Subcutaneous adipose tissue (tissue), 4 donors: Measurements from ENCODE around the gene WDR93. TPM values are rescaled to one million over a fixed set of nuclear protein-coding genes. Genes with fewer than 3 reads are reported as not detected.

Experiments used
- CTCF ChIP-seq: fragments of 450-650 bp; IDR thresholded peaks from one replicate; pipeline ENCODE4 v1.5.1; 2016; ENCODE audit warnings: low read depth, mild to moderate bottlenecking, control low read depth, antibody characterized with exemption, moderate library complexity
- total RNA-seq, 4 donors: library from RNA; depleted of rRNA; stranded (reverse); fragments of >200 nt; gene quantifications; one replicate each; pipeline ENCODE4 v1.1.0, GENCODE V29; 2016

WDR93 gene
- total RNA-seq, result 1 to 10 TPM in 1 of 4 donors, under 1 TPM in 2, not detected in 1; 0.57 to 1.8 (median 0.85) TPM

DNA sequence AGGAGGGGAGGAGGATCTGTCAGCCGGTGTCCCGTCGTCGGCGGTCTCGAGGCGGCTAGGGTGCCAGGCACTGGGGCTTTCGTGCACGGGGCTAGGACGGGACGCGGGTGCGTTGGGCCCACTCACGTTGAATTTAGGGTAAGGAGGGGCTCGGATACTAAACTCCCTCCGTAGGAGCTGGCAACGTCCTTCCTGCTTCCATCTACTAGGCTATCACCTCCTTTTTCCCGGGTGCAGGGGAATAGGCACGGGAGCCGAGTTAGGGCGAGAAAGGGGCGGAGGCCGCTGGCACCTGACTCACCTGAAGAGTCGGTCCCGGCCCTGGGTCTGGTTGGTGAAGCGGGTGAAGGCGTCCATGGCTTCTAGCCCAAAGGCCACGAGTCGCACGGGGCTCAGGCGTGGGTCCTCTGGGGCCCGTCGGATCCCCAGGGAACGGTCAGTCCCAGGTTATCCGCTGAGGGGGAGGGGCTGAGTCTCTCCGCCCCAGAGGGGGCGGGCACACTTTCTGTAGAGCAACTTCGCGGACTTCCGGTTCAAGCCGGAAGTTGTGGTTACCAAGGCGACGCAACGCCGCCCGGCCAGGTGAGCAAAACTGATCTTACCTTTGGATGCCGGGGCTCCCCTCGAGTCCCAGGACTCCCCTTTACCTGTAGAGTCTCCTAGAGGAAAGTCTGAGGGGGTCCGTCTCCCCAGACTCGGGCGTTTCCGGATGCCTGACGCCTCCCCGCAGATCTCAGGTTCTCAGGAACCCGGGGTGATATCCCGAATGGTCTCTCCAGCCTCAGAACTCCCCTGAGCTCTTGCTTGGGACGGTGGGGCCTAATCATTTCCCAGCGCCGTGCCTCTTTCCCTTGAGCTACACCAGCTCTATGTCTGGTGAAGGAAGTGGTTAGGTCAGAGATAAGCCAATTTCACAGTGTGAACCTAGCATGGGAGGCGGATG, at the start of gene WDR93, which contains the start of gene PEX11A:
TSS of gene WDR93 (plus strand) at position 536 of the 943 bp plus-strand sequence. CDS start 10,936 bp downstream, outside the sequence.
TSS of gene PEX11A (minus strand) at position 479 of the 943 bp plus-strand sequence. CDS start at position 357, 122 bp downstream.
- no peak for TF ChIP-seq CTCF

DNA sequence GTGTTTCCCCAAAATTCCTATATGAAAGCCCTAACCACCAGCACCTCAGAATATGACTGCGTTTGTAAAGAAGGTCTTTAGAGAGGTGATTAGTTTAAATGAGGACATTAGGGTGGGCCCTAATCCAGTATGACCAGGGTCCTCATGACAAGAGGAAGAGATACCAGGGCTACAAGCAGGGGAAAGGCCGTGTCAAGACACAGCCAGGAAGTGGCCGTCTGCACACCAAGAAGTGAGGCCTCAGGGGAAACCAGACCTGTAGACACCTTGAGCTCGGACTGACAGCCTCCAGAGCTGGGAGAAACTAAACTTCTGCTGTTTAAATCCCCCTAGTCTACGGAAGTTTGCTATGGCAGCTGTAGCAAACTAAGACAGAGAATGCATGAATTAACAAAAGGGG, 49.6 kb upstream of the WDR93 start:
- no peak for TF ChIP-seq CTCF

- TF ChIP-seq CTCF, result no peak
Observed at GRCh38 chr15:89642106-89642505, 48.5 kb upstream of the WDR93 start.

DNA sequence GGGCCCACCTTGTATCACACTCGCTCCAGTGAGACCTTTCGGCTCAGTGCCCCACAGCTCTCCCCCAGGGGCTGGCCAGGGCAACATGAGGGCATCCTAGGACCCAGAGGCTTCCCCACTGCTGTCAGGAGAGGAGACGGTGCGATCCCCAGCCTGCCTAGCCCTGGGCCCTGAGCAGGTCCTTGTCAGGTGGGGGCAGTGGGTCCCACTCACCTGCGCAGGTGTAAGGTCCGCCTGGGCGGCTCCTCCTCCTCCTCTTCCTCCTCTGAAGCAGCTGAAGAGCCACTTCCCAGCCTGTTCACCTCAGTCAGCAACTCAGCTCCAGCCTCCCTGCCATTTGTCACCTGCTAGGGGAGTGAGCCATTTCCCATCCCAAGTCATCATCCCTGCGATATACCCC, 44.9 kb upstream of the WDR93 start:
- no peak for TF ChIP-seq CTCF

DNA sequence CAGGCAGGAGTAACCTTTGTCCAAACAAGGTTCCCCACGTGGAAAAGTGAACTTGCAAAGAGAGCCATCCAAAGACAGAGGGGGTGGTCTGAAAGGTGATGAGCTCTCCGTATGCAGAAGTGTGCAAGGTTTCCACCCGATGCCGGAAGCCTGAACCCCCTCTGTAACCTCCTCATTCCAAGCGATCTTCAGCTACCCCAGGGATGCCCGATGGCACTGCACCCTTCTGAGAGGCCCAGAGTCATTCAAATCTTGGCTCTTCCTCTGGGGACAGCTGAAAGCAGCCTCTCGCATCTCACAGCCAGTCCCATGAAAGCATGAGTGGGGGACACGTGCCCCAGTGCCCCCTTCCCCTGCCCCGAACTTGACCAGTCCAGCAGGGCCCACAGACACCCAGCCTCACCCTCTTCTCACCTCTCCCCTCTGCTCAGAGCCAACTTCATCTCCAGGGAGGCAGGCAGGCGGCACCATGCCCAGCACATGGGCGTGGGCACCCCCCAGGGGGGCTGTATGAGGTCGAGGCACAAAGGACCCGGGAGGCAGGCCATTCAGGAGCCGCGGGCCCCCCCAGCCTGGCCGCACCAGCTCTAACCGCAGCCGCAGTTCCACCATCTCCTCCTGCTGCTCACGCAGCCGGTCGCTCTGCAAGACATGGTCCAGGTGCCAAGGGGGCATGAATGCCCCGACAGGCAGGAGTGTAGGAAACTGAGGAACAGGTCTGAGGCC, 44.0 kb upstream of the WDR93 start:
- no peak for TF ChIP-seq CTCF

DNA sequence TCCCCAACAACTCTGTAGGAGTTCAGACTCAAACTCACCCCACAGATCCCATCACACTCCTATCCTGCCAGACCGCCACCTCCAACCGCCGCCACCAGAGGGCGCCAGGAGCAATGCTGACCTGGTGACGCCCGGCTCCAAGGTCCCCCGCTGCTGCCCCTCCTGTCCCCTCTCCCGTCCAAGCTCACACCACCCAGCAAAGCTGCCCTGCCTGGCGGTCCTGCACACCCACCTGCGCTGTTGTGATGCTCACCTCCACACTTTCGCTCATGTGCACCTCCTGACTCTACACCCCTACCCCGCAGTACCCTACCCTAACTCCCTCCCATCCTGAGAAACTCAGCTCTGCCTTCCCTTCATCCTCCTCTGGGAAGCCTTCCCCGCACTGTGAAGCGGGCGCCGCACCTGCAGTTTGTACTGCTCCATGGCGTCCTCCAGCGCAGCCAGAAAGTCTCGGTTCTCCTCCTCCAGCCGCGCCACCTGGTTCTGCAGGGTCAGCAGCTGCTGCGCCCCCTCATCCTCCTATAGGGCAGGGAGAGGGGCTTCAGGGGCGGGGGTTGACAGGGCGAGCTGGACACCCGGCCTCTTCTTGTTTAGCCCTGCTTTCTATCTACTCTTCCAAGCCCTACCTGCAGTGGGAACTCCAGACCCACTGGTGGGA, 43.3 kb upstream of the WDR93 start:
- TF ChIP-seq CTCF, result no peak
